Non-pigmented ciliary epithelial cell (primary cell): ENCODE measurements around the gene FHIT.

Experiments used
- DNase-seq: peaks from one replicate; pipeline ENCODE4 v3.0.0-alpha.2; 2010; ENCODE audit warnings: low read depth

FHIT gene

DNA sequence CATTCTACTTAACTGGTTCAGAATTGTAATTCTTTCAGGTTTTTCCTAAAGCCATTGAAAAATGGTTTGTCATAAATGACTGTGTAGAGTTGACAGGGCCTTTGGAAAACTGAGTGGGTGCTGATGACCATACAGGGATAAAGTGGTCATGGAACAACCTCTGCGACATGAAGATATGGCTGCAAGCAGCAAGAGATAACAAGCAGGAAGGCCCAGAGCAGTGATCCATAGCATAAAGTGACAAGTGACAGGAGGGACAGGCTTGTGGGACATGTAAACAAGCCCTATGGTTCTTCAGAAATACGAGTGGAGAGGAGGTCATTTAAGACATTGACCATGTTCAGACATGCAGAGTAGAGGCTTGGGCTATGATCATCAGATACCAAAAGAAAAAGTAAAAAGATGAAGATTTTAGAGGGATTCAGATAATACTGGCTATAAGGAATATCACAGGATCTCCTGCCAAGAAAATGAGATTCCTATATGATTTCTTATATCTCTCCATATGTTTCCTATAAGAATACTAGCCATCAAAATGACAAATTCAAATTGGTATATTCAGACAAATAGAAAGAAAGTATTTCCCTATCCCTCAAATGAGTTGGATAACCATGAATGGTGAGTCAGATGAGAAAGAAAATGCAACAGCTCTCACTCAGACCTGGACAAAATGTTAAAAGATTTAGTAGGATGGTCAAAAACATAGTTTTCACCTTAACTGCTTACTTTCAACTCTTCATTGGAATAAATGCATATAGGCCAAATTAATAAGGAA is 1373.8 kb downstream of the FHIT start:
- no peak for DNase-seq

DNA sequence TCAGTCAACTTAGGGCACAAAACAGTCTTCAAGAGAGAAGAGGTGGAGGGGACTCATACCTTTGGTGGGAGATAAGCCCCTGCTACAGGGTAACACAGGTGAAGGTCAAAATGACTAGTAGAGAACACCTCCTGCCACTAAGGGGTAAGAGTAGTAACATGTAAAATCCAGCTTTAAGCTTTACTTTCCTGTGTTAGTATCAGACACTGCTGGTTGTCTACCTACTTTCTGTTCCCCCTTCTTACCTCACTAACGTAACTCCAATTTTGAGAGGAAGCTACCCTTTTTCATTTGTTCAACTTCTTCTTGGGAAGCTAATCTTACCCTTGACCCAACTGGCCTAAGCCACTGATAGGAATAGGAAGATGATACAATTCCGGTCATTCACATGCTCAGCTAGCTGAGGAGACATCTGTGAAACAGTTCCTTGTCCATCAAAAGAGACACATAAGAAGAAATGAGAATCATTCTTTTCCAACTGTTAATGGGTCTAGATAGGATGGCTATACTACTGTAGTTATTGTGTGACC is 1374.7 kb downstream of the FHIT start:
- DNase-seq: no peak

DNA sequence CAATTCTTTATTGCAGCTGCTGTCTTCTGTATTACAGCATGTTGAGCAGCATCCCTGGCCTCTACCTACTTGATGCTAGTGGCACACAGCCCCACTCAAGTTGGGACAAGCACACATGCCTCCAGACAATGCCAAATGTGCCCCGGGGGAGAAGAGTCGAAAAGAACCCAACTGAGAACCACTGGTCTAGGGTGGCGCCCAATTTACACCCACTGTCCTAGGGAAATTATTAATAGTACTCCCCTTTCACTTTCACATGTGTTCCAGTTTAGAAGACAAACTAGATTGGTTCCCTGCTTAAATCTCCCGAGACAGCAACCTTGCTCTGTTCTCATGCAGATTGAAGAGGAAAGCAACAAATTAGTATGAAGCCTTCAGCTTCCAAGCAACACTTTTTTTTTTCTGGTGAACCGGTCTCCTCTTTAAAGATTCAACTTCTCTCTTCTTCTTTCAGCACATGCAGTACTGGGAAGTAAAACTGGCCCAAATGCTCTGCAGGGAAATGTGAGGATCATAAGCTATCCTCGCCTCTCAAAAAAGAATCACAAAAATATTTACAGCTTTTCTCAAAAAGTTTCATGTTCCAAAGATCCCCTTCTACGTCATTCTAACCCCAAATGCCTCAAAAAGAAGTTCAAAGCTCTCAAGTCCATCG is 1377.5 kb downstream of the FHIT start:
- no peak for DNase-seq

DNA sequence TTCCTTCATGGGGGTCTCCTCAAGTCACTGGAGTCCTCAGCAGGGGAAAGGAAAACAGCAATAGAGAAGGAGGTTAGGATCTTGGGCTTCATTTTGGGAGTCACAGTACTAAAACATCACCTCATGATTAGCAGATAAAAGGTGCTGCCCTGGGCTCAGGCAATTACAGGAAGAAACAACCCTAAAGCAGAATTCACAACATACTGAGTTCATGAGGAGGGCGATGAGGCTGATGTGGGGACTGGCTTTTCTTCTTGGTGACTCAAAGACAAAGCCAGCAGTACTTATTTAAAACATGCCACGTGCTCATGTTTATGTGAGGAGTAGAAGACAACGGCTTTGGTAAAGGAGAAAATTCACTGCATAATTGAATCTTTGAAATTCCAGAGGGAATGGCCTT is 1379.1 kb downstream of the FHIT start:
- no peak for DNase-seq

DNA sequence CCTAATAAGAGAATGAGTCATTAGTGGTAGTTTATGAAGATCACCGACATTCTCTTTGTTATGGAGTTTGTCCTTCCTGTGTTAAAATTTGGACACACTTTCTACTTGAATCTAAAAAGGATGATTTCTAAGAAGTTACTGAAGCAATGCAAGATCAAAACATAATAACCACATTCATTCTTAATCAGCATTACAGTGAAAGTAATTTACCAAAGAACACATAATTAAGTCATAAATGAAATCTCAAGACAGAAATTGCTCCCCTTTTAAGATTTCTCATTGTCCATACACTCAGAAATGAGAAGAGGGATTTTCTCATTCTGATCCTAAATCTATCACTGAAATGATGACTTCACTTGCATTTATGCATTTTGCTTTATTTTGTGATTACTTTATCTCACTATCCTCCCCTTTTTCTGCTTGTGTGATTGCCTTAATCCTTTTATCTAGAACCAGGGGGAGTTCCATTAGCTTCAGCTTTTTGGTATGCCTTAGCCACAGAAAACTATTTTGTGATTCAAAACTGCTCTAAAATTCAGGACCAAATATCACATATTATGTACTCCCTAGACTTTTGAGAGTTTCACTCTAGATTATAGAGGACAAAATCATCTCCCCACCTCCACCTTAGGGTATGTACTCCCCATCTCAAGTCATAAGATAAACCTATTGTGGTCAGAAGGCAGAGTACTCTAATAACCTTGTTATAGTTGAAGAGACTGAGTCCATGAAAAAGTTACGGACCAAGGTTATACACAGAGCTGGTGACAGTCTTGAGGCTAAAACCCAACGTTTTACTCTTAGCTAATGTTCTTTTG is 1383.9 kb downstream of the FHIT start:
- DNase-seq: no peak

DNA sequence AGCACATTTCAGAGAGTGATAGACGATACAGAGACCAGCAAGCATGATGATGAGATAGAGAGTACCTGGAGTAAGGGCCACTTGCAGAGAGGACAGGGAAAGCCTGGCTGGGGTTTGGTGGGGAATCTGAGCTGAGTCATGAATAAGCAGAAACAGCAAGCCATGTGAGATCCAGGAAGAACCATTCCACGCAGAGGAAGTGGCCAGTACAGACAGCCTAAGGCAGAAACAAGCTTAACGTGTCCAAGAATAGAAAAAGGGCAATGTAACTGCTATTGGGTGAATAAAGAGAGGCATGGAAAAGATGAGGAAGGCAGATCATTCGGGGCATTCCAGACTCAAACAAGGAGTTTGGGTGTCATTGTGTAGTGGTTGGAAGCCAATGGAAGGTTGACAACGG is 1385.2 kb downstream of the FHIT start:
- no peak for DNase-seq

DNA sequence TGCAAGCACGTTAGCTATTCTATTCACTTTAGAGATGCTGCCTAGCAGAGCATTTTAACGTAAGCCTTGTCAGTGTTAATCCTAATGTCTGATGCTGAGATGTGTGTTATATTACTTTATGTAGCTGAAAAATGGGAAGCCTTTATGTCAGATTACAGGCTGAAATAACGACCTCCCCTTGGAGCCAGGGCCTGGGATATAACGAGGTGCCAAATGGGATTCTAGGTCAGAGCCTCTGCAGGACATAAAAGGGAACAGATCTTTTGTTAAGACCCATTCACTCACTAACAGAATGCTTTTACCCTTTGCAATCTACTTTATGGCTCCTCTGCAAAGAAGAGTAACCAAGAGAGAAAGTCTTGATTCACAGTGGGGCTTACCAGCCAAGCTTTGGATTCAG is 1385.9 kb downstream of the FHIT start:
- DNase-seq: no peak

DNA sequence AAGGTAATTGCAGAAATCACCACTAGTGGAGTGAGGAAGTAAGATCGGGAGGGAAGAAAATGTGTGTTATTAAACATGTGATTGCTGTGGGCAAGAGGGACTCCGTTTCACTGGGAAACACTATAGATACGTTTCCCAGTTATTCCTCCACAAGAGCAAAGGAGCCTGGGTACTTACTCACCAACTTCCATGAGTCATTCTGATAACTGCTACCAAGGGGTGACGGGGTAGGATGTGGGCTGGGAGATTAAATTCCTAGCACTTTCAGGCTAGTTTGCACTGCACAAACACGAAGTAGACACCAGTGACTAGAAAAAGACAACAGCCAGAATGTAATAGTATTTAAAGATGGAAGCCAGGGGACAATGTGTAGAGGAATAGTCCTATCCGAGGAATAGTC is 1388.6 kb downstream of the FHIT start:
- peak; percentile 81 for DNase-seq

DNA sequence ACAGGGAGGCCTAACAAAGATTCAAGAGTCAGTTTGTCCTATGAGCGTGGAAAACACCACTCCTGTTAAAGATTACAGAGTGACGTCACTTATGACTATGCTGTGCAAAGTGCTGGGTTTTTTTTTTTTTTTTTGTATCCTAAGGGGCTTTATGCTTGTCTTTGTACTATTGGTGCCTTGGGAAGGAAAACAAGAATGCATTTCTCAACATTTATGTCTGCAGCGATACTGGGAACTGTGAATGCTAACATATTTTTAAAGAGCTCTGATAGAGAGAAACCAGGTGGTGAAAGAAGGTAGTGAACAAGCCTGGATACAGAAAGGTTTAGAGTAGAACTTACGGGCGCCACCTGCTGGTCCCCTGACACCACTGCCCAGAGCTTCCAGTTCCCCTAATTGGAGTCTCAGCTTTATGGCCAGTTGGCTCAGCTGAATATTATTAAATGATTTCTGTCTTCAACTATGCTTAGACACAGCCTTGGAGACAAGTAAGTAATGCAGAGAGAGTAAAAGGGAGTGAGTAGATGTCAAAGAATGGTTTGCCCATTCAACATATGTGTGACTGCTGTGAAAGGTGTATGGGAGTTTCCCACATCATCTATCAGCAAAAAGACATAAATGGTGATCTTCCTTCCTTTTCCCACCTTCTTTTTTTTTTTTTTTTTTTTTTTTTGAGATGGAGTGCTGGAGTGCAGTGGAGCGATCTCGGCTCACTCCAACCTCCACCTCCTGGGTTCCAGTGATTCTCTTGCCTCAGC is 1393.5 kb downstream of the FHIT start:
- peak; percentile 47 for DNase-seq

DNA sequence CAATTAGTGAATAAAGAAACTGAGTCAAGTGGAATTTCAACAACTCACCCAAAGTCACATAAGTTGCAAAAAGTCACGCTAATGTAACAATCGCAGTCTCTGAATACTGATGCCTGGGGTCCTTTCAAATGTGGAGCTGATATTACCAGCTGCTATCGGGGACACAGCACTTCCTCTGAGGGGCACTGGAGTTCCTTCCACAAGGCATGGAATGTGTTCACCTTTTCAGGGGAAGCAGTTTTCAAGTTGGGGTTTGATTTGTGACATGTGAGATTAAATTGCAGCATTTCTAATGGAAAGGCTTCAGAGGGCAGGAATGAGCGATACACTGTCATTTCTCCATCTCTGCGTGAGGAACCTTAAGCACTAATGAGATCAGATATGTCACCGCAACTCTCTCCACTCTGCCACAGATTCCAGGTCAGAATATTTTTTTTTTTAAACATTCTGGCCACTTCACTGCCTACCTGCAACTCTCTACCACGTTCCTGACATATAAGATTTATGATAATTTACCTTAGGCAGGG is 1394.3 kb downstream of the FHIT start:
- no peak for DNase-seq

DNA sequence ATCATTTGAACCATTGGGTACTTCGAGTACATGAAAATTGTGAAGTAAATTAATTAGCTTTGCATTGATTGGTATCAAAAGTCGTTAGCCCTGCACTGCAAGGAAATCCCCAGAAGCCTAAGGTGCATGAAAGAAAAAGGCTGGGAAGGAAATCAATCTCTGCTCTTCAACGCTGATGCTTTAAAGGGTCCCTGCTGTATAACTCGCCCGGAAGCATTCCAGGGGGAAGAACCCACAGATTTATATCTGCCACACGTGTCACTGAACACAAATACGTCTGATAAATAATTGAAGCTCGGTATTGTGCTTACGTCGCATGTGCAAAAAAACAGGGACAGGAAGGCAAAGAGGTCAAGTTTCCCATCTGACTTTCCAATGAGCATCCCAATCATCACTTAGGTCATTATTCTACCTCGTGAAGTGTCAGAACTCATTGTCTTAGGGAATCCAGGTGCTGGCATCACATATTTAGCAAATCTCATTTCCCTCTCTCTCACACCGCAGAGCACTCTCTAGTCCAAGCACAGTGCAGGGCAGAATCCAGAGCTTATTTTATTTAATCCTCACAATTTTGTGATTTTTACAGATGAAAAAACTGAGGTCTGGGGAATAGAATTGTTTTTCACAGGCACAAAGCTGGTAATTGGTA is 1397.1 kb downstream of the FHIT start:
- no peak for DNase-seq

DNA sequence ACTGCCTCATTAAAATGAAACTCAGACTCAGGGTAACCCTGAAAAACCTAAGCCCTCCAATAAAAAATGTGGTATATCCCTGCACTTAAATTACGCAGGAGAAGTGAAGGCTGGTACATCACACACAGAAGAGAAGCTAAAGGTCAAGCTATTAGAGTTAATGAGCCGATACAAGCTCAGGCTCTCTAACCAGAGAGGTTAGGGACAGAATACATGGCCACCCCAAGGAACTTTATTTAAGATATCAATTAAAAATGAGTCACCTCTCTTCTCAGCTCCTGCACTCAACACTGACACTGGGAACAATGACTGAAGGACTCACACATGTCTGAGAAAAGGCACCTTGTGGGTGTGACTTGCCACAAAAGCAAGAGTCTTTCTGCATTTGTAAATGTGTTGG is 1400.8 kb downstream of the FHIT start:
- DNase-seq: no peak

DNA sequence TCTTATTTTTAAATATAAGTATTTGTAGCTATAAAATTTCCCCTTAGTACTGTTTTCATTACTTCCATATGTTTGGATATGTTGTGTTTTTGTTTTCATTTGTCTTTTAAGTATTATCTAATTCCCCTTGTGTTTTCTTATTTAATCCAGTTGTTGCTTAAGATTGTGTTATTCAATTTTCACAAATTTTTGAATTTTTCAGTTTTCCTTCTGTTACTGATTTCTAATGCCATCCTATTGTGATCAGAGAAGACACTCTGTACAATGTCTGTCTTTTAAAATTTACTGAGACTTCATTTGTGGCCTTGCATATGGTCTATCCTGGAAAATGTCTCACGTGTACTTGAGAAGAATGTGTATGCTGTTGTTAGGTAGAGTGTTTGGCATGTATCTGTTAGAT is 1405.9 kb downstream of the FHIT start:
- DNase-seq: no peak

DNA sequence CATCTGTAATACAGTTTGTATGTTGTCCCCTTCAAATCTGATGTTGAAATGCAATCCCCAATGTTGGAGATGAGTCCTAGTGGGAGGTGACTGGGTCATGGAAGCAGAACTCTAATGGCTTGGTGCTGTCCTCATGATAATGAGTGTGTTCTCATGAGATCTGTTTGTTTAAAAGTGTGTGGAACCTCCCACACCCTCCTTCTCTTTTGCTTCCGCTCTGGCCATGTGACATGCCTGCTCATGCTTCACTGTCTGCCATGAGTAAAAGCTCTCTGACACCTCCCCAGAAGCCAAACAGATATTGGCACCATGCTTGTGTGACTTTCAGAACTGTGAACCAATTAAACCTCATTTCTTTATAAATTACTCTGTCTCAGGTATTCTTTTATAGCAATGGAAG is 1407.4 kb downstream of the FHIT start:
- no peak for DNase-seq

DNA sequence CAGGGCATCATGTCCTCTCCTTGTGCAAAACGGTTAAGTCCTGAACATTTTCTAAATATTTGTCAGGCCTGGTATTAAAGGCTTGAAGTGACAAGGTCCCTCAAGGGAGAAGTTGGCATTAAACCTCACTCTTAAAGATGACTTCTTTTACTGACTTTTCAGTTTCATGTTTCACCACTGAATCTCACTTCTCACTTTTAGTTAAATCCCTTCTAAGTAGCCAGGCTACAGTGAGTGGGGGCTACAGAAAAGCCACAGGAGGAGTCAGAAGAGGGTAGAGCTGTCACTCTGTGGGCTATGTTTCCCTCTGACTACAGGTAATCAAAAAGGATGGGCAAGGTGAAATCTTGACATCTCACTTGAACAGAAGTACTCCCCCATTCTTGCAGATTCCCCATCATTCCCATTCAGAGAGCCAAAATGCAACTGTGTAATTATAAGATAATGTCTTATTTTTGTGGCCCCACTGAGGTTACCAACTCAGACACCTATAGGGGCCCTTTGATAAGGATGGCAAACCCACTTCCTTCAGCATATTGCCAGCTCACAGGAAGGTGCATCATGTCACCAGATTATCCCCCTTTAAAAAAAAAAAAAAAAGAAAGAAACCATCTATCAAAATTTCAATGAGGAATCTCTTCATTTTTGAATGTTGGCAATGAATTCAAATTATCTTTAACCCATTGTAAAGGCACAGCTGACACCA is 1411.3 kb downstream of the FHIT start:
- DNase-seq: no peak

DNA sequence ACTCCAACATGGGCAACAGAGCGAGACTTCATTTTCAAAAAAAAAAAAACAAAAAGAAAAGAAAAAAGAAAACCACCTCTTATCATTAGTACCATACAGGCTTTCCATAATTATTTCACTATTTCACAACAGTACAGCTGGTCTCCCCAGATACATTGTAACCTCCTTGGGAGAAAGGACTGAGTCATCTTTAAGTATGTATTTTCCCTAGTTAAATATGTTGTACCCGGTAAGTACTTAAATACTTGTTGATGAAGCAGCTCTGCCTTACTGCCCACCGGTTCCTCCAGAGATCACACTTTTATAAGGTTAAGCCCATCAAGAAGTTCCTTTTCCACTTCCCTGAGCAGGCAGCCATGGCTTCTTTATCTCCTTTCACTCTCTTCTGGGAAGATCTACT is 1412.0 kb downstream of the FHIT start:
- DNase-seq: no peak

DNA sequence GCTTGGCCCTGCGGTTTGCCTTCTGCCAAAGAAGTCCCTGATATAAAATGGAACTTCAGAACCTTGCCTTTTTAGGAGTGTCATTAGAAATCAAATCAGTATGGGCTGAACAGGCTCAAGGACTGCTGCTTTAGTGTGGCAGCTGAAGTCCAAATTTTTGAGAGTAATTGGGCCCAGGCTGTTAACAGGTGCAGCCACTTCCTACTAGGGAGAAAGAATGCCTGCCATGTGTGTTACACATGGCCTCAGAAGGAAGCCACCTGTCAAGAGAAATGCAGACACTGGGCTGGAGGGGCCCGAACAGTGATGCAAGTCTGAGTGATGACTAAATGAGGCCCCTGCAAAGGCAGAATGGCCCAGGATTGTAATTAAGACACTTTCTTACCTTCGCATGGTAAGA is 1414.7 kb downstream of the FHIT start:
- no peak for DNase-seq

DNA sequence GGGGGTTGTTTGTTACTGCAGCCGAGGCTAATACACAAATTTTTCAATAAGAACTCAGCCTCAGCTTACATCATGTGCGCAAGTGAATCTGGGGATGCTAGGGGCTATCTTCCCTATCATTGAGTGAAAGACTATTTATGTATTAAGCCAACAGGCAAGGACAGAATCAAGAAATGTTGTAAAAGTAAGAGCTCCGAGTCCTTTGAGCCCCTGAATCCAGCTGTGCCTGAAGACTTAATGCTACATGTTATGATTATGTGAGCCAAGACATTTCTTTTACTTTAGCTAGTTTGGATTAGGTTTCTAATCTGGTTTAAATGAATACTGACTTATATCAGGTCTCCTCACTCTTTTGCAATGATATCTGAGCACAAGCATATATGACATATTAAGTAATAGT is 1418.5 kb downstream of the FHIT start:
- no peak for DNase-seq

DNA sequence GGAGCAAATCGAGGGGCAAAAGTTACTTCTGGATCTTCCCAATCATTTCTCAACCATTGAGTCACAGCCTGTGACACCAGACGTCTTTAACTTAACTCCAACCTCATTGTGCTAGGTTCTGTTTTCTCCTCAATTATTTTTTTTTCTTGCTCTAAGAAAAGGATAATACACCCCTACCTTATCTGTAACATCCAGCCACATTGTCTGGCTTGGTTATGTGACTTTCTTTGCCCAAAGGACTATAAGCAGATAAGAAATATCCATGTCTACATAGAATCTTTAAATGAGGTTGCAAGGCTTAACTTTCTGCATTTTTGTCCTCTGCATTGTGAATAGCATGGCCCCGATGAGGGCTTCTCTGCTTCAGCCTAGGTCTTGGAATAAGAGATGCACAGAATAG is 1419.0 kb downstream of the FHIT start:
- DNase-seq: no peak

DNA sequence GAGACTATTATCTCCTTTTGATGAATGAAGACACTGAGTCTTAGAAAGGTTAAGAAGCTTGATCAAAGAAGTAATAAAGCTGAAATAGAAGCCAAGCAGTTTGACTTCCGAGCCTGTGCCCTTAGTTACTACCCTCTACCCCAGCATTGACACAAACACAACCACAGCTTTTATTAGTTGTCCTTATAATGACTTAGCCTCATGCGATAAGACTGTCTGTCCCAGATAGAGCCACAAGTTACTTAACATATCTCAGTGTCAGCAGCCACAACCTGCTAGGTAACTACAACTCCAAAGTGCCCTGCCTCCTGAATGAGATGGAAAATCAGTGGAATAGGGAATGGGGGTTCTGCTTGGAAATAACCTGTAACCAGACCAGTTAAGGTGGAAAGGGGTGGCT is 1419.9 kb downstream of the FHIT start:
- DNase-seq: no peak

DNA sequence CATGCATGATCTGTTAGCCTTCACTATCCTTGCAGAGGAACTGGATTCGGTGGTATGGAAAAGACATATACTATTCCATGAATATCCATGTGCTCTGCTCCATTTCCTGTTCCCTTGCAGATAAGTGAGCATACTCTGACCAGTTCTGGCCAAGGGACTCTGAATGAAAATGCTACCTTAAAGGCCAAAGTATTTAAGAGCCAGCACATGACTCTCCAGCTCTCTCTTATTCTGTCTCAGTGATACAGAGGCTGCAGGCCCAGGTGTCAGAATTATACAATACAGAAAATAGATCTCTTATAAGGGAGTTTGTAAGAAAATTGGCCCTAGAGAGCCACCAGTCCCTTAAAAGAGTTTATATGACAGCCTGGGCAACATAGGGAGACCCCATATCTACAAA is 1421.7 kb downstream of the FHIT start:
- no peak for DNase-seq
